ENCODE data around the gene TMEM120B.
"Not testable (repeated sequence)": the region's sequence is repeated elsewhere in the genome, so short reads cannot be mapped to it uniquely, and the experiment has no call there.

The TMEM120B gene

GRCh38 chr12:121709478-121709961 lies 3.0 kb upstream of the TMEM120B start:
- DNase-seq: no peak

- no peak for DNase-seq
These were observed 977 bp upstream of the TMEM120B start for GRCh38 chr12:121711361-121712189.

- no peak for DNase-seq
These were observed 427 bp upstream of the TMEM120B start for GRCh38 chr12:121712190-121712460.

- DNase-seq: no peak
These were observed 765 bp downstream of the TMEM120B start for GRCh38 chr12:121713257-121713777.

GRCh38 chr12:121713793-121714192 lies 1.2 kb downstream of the TMEM120B start:
- DNase-seq: no peak

- not testable (repeated sequence) for DNase-seq
These were observed 2.5 kb downstream of the TMEM120B start for GRCh38 chr12:121715055-121715454.

- no peak for DNase-seq
These were observed 3.4 kb downstream of the TMEM120B start for GRCh38 chr12:121715862-121716435.

GRCh38 chr12:121717041-121717699 lies 4.6 kb downstream of the TMEM120B start:
- no peak for DNase-seq

- DNase-seq: no peak
These were observed 6.2 kb downstream of the TMEM120B start for GRCh38 chr12:121718653-121719239.

- DNase-seq: no peak
These were observed 7.4 kb downstream of the TMEM120B start for GRCh38 chr12:121719926-121720414.

- no peak for DNase-seq
These were observed 8.2 kb downstream of the TMEM120B start for GRCh38 chr12:121720762-121721161.

- no peak for DNase-seq
These were observed 10.0 kb downstream of the TMEM120B start for GRCh38 chr12:121722511-121722910.

- no peak for DNase-seq
These were observed 10.6 kb downstream of the TMEM120B start for GRCh38 chr12:121723200-121723599.

GRCh38 chr12:121724925-121725324 lies 12.4 kb downstream of the TMEM120B start:
- no peak for DNase-seq

- no peak for DNase-seq
These were observed 12.9 kb downstream of the TMEM120B start for GRCh38 chr12:121725423-121725822.

- no peak for DNase-seq
These were observed 16.5 kb downstream of the TMEM120B start for GRCh38 chr12:121729021-121729420.

GRCh38 chr12:121731473-121731872 lies 18.9 kb downstream of the TMEM120B start:
- no peak for DNase-seq

- no peak for DNase-seq
These were observed 21.3 kb downstream of the TMEM120B start for GRCh38 chr12:121733849-121734248.

- no peak for DNase-seq
These were observed 25.8 kb downstream of the TMEM120B start for GRCh38 chr12:121738340-121738858.

- no peak for DNase-seq
These were observed 28.3 kb downstream of the TMEM120B start for GRCh38 chr12:121740847-121741246.

- DNase-seq: no peak
These were observed 29.2 kb downstream of the TMEM120B start for GRCh38 chr12:121741743-121742142.

GRCh38 chr12:121745545-121745944 lies 33.0 kb downstream of the TMEM120B start:
- not testable (repeated sequence) for DNase-seq

GRCh38 chr12:121748218-121748570 lies 35.6 kb downstream of the TMEM120B start:
- no peak for DNase-seq

Measured in activated naive CD4-positive, alpha-beta T cell treated with anti-CD3 and anti-CD28 coated beads, Interleukin-2, amount 50 U/mL, for 16 hours (primary cell).